Activated T-helper 1 cell treated with anti-CD3 and anti-CD28 coated beads, Interleukin-2, amount 50 U/mL, for 16 hours (primary cell): Measurements from ENCODE around the gene CKB.

Source experiments
- DNase-seq, 2 donors: peaks; one replicate each; pipeline ENCODE4 v3.0.0-alpha.2; 2020; ENCODE audit warnings: low read depth in 1 of 2, low spot score in 1 of 2

CKB gene

DNA sequence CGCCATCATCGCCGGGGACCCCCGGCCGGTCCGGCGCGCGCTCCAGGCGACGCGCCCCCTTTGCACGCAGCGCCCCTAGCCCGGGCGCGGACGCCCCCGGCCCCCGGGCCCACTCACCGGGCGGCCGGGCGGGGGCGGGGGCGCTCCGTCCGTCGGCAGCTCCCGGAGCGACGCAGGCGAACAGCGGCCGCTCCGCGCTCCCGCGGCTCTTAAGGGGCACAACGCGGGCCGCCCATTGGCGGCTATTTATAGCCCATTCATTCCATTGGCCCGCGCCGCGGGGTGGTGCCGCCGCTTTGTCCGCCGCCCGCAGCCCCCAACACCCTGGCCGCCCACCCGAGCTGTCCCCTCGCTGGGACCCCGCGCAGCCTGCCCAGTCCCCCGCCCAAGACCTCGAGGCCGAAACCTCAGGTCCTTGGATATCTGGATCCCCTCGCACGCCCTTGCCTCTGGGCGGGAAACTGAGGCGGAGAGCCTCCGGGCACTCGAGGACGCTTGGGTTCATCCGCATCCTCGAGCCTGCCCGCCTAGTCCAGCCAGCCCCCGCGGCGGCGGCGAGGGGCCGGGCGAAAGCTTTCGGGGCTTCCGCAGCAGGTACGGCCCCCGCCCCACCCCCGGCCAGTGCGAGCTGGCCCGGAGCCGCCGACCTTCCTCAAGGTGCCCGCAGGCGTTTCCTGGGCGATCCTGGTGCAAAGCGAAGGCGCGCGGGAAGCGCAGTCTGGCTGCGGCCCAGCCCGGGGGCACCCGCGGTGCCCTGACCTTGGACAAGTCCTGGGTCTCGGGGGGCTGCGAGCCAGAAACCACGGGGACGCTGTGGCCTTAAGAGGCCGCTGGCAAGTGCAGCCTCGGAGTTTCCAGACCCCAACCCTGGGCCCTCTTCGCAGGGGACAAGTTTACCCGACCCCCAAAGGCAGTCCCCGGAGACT is at the start of gene CKB:
CKB (minus strand) TSS at position 182 of the 926 bp plus-strand sequence. CDS start 337 bp downstream, outside the sequence.
- DNase-seq = no peak

DNA sequence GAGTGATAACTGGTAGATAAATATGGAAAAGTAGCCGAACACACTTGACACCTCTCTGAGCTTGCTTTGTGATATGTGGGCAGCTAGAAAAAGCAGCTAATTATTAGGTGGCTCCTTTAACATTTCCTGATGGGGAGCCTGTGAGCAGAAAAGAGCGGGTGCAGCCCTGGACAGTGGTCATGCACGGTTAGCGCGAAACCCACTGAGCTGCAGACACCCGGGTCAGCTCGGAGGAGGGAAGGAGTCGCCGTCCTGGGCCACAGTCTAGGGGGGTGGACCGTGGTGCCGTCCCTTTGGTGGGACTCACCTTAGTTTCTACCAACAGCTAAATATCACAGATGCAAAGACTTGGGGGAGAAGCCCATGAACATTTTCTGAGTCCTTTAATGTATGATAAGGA is 46.8 kb upstream of the CKB start:
- DNase-seq = no peak

DNA sequence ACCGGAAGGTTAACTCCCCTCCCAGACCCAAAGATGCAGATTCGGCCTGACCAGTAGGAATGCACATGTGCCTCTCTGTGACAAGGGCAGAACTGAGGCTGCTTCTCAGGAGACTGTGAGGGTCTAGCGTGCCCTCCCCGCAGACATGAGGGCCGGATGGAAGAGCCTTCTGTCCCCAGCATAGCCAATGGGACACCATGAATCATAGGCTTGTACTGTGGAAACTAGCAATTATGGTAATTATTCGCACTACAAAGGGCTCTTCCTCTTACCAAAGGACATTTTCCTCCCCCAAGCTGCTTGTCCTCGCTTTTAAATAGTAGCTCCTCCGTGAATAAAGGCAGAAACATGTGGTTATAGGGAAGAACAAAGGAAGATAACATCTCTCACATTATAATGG is 46.3 kb upstream of the CKB start:
- no peak for DNase-seq

DNA sequence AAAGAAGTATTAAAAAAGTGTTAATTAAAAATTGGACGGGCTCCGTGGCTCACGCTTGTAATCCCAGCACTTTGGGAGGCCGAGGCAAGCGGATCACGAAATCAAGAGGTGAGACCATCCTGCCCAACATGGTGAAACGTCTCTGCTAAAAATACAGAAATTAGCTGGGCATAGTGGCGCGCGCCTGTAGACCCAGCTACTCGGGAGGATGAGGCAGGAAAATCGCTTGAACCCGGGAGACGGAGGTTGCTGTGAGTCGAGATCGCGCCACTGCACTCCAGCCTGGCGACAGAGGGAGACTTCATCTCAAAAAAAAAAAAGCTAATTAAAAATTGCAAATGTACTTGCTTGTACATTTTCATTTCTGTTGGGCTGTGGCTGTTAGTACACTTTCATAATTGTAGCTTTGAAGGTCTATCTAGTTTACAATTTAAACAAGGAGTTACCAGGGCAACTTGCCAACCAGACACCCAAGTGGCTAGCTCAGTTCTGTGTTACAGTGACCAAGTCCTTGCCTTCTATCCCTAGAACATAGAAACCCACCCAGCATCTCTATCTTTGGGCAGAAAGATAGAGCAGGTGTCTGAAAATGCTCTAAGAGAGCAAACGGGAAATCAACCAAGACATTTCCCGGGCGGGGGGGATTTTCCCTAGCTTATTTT is 41.3 kb upstream of the CKB start:
- DNase-seq = no peak

DNA sequence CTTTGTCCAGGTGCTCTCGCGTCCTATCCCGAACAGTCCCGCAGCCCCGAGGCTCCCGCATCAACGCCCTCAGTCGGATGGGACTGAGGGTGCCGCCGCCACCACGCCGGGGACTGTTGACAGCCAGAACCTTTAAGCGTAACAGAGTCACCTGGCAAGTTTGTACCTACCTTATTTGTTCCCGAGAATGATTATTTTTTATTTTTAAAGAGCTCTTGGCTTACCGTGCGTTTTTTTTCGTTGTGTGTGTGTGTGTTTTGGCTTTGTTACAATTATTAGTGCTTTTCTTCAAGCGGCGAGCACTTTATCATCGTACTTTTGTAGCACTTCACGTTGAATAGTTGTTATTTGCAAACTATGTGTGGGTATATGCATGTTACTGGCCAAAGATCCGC is 40.6 kb upstream of the CKB start:
- DNase-seq = no peak

DNA sequence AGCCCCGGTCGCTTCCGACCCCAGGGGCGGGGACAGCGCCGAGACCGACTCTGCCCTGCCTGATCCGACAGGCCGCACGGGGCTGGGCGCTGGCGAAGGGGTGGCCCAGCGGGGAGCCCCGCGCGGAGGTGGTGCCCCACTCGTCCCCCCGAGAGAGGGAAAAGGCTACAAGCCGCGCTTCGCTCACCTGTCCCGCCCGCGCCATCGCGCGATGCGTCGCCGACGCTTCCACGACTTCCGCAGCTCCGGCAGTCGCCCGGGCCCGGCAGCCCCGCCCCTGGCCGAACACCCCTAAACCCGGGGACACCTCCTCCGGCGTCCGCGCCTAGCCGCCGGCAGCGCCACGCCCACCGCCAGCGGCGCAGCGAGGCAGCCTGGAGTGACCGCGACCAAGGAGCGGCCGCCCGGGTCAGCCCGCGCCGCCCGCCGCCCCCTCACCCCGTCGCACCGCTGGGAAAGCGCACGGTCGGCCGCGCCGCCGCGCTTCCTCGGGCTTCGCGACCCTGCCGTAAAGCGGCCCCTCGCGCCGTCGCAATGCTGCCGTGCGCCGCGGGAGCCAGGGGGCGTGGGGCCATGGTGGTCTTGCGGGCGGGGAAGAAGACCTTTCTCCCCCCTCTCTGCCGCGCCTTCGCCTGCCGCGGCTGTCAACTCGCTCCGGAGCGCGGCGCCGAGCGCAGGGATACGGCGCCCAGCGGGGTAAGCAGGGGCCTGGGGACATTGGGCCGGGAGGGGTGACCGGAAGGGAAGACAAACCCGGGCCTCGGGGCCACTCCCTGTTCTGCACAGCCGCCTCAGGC is 40.0 kb upstream of the CKB start, which contains the start of the genes BAG5 and COA8:
BAG5 (minus strand) TSS at position 229 of the 797 bp plus-strand sequence. CDS start 1,493 bp downstream, outside the sequence.
COA8 (plus strand) TSS at position 532 of the 797 bp plus-strand sequence; CDS start at position 574, 42 bp downstream.
- DNase-seq = peak; percentile 71 to 79

DNA sequence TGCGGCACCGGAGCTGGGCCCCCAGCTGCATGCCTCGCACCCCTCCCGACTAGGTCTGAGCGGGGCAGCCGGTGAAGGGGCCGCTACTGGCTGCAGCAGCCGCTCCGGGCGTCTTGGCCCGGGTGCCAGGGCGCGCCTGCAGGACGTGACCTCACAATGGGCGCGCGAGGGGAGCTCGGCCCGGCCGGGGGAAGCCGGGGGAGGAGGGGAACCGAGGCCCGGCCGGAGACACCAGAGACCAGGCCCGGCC is 39.5 kb upstream of the CKB start:
- no peak for DNase-seq

DNA sequence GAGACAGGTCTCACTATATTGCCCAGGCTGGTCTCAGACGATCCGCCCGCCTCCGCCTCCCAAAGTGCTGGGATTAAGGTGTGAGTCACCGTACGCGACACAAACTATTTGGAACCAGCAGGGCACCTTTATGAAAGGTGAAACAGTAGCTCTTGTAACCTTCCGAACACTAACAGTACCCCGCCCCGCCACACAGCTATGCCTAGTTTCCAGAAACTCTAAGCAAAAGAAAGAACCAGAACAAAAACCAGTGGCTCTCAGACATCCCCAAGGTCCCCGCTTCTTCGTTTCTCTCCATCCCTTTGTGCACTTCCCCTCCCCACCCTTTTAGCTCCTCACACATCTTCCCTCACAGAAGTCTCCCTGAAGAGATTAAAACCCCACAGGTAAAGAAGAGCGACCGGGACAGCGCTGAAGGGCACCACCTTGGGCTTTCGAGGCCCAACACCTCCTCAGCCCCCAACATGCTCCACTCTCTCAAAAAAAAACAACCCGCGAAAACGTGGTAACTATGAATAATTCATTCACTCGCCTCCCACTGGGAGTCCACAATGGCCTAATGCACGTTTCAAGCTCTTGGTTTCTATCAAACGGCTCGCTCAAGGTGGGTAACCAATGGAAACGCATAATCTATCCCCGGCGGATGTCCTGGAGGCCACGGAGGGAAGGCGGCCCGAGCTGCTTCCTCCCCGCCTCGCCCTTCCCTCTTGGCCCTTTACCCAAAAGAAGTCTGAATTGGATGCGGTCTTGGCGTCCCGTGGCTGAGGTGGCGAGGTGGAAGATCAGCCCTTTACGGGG is 39.0 kb upstream of the CKB start:
- no peak for DNase-seq

DNA sequence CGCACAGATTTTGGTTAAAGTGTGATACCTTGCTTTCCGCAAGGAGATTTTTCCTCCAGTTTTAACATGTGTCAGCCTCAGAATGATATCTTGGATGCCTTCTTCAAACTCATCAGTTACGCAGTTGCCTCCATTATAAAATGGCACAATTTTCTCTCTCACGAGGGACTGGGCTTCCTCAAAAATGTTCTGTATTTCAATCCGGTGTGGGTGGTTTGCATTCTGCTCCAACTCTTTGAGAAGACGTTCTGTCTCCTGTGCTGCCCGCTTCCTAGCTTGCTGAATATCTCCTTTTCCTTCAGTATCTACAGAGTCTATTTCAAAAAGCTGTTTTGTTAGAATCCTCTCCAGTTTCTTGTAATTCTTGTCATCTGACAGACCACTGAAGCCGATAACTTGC is 38.1 kb upstream of the CKB start:
- no peak for DNase-seq

DNA sequence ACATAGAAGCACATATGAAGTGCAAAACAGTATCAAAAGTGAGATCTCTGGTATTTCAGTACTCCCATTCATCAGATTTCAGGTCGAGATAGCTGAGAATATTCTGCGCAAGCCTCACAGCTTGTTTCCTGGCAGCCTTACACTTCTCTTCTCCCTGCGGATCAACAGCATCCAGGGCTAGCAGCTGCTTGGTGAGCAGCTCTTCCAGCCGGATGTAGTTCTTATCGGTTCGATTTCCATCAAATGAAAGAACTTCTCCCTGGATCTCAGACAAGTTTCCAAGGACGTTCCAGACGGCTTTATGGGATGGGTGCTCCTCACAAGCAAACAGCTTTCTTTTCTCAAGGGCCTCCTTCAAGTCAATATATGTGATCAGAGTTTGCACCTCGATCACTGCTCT is 37.1 kb upstream of the CKB start:
- no peak for DNase-seq

DNA sequence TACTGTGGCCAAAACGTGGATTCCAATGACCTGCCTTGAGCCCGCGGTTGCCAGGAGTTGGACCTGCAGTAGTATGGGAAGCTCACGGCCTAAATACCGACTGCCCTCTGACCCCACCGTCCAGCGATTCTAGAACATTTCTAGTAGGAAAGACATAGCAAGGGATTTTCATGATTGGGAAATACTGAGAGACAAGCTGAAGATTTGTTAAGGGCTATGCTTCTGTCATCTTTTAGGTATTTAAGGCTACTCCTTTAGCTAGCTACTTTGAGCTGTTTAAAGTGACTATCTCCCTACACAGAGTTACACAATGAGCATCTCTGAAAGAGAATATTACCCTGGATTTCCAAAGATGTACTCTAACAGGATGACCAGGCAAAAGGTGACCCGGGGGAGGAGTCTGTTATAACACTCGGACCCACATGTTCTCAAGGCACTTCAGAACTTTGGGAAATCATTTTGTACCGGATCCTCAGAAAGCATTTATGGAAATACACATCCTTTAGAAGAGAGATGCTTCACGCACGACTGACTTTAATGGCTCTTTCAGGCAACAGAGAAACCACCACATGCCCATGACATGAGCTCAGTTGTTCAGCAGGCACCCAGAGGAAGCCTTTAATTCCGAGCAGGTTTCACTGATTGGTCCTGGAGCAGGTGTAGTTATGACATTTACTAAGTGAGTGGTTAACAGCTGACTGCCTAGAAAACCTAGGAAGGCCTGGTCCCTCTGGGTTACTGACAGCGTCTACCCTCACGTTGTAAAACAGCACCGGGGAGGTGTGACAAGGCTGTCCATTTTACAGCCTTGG is 35.6 kb upstream of the CKB start:
- DNase-seq = no peak

DNA sequence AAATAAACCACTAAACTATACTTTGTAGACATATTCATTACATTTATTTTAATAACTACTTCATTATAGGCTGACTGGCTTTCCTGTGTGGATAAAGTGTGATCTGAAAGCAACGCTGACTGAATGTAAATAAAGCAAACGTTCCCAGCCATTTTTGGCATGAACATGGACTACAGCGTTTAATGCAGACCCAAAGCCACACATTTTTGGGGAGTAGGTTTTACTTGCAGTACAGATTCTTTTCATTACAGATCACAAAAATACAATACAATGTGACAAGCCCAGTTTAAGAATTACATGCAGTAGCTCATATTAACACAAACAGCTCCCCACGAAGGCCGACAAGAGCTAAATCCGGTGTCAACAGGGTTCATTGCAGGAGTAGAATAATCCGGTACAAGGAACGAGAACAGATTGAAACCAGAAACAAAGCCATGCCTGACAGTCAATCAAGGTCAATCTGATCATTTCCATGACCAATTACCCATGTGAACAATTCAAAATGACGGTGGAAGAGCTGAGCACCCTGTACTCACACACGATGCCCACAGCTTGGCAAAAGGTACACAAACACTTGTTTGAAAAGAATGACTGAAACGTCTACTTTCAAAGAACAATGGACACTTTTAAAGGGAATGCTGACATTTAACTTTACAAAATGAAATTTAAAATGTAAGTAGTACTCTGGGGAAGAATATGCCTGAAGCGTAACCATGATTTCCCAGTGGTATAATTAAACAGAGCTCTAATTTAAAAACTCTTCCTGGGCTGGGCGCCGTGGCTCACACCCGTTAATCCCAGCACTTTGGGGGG is 34.5 kb upstream of the CKB start:
- DNase-seq = no peak

DNA sequence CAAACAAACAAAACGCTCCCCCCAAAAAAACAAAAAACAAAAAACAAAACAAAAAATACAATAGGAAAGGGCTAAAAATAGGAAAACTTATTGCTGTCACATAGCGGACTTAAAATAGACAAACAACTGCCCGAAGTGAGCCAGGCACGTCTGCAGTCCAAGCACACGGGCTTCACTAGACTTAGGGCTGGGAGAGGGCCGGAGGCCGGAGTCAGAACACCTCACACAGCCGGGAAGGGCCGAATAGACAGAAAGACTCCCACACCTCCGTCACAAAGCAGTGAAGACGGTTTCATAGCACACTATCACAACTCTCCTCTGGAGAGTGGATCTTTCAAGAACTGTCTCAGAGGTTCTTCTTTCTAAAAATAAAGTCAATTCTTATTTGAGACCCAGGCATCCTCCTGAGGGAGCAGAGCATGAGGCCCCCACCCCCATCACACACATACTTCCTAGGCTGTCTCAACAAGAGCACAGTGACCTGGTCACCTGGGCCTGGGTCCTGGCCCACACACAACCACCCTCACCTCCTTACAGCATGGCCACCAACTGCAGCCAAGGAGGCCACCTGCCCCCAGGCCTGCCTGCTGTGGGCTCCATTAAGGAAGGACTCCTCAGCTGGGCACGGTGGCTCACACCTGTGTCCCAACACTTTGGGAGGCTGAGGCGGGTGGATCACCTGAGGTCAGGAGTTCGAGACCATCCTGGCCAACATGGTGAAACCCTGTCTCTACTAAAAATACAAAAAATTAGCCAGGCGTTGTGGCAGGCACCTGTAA is 33.1 kb upstream of the CKB start:
- DNase-seq = no peak

DNA sequence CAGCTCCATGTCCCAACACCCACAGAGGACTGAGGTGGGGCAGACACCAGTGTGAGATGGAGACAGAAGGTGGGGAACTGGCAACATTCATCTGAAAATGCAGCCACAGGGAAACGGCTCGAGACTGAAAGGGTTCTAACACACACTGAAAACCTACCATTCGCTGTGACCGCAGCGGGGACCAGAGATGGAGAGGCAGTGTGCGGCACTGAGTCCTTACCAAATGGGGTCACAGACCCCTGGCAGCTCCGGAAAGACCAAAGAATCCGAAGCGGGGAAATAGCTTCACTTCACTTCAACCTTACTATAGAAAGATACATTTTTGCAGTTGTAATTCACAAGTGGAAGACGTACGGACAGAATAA is 30.2 kb upstream of the CKB start:
- DNase-seq = no peak

DNA sequence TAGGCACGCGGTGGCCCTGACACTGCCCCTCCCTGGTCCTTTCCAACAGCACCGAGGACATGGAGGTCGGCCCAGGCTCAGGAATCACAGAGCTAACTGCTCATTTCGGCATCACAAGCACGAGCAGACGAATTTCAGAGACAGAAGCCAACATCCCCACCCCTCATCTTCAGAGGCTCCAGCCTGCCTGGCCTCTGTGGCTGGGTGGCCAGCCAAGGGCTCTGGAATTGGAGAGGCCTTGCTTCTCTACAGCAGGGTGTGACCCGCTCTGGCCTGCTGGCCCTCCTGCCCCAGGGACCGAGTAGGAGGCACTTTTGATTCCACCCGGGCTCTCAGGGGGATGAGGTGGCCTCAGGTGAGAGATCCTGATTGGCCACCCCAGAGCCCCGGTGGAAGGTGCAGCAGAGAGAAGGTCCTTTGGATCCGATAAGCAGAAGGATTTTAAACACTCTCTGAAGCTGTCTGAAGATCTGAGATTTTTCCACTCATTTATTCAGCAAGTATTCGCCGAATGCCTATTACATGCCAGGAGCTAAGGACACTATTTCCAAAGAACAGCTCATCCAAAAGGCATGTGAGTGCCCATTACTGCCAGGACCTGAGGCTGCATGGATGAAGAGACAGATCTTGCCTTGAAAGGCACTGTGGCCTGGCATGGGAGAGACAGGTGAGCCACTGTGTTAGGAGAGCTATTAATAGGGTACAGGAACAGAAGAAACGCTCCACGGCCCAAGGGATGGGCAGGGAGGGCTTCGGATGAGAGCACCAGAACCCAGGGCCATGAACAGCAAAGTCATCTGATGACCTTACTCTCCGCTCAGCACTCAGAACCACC is 29.6 kb upstream of the CKB start:
- no peak for DNase-seq

DNA sequence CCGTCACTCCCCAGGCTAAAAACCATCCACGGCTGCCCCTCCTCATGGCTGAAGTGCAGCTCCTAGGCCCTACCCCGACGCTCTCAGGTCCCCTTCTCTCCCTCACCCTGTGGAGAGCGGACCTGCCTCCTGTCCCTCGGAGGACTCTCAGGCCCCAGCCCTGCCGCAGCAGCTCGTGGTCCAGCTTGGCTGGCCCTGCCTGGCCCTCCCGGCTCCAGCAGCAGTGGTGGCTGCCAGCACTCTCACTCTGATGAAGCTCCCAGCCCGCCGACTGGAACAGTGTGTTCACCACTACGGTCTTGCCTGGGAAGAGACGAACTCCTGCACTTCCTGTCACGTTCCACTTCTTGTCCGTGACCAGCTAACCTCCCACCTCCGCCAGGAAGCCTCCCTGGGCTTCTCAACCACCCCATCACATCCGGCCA is 28.7 kb upstream of the CKB start:
- DNase-seq = no peak

DNA sequence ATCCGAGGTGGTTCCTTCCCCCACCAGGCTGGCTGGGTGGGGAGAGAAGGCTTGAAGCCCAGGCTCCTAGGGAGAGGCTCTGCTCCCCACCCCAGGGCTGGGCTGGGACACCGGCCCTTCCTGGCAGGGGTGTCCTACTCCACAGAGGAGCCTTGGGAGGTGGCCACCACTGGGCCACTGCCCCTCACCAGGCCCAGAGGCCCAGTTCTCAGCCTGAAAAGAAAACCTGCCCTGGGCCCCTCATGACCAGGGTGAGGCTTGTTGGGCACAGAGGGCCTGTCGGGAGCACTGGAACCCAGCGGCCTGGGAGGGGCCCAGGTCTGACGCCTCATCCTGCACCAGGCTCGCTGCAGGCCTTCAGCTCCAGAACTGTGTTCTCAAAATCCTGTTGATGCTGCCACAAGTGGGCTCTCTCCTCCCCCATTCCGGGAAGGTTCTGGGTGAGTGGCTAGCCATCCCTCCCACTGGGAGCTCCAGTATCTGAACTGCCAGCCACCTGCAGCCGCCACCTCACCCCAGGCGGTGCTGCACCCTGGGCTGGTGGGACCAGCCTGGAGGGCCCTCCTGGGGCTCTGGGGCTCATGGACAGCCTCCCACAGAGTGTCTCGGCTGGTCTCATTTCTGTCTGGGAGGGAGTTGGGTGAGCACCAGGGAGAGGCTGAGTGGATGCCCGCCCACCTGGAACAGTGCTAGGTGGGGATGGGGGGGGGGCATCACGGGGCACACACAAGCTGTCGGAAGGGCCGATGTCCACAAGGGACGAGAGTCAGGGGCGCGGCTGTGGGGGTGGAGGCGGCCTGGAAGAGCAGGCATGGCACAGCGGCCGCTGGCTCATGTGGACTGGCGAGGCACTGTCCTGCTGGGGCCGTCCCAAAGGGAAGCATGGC is 28.1 kb upstream of the CKB start:
- no peak for DNase-seq
